Measurements from ENCODE around the gene MS4A12.
A peak's percentile ranks its signal among the peaks of the same experiment; 100 is the strongest.
"Not testable (repeated sequence)": the region's sequence is repeated elsewhere in the genome, so short reads cannot be mapped to it uniquely, and the experiment has no call there.

Gene MS4A12

DNA sequence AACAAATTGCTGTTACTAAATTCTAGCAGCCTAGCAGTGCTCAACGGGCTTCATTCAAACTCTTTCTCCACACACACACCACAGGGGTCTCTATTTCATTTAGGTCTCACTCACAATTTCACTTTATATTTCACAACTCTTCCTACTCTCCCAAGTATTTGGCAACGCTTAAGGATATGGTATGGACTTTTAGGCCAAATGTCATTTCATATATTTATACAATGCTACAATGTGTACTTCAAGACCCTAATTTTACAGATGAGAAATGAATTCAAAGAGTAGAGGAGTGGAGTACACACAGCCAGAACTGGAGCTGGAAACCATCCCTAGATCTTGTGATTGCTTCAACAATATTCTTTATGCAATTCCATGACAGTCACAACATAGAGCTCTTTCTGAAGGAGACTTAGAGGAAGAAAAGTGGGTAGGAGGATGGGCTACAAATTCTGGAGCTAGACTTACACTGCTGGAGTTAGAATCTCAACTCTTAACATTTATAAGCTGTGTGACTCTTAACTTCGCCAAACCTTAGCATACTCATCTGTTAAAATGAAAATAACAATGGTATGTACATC lies 20.2 kb downstream of the MS4A12 start:
- no peak for DNase-seq (ENCODE audit: low spot score)

DNA sequence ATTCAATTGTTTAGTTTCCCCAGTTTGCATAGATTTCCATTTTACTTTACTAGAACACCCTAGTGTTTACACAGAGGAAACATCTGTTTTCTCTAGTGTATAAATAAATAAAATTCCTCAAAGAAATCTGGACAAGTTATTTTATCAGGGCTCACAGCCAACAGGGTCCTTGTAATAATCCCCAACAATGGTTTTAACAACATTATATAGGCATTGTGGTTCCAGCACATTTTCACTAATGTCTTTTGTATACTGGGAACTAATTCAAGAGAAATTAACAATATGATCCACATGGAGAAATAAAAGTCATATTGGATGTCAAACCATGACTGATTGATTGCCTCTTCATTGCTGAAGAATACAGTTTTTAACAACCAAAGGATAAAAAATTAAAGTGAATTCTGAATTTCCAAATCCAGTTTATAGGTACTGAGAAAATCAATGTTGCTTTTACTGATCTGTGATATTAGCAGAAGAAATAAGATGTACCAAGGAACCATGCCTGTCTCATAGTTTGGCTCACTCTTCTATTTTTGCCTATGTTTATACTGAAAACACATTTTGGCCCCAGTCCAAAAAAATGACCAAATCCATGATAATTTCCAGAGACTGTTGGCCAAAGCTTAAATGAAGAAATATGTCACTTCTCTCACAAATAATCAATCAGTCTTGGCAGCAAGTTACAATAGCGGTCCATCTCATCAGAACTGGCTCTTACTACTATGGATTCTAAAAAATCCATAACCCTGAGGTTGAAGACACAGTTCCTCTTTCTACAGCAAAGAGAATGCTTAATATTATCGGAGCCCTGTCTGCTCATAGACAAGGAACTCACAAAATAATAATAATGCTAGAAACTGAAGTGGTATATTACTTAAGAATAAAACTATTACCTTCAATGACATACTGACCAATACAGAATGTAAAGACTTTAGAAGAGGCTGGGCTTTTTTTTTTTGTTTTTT lies 21.2 kb downstream of the MS4A12 start:
- no peak for DNase-seq (ENCODE audit: low spot score)

DNA sequence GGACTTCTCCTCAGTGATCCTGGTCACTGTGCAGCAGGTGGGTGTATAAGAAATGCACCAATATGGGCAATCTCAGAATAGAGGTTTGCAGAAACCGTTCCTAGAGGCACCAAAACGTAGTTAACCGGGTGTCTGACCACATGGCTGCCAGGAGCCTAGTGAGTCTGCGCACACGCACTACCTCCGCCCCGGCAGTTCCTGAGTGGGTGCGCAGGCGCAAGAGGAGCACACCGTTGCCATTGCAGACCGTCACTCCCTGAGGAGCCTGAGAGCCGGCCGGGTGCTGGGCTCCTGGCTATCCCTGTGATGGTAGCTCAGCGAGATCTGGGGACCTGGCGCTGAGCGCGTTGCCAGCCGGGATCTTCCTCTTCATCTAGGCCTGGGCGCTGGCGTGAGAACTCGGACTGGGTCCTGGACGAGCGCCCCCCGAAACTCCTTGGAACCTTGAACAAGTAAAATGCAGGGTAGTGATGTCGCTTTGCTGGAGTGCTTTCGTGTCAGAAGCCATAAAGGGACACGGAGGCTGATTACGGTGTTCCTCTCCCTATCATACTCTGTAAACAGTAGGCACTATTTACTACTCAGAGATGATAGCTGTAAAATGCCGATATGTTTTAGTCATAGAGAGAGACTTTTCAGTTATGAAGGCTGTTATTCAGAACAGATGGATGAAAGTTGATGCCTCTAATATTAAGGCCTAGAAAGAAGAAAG lies 22.7 kb downstream of the MS4A12 start, which contains the start of gene MS4A13:
TSS of gene MS4A13 (plus strand) at position 249 of the 712 bp plus-strand sequence. CDS start 2,692 bp downstream, outside the sequence.
- no peak for DNase-seq (ENCODE audit: low spot score)

DNA sequence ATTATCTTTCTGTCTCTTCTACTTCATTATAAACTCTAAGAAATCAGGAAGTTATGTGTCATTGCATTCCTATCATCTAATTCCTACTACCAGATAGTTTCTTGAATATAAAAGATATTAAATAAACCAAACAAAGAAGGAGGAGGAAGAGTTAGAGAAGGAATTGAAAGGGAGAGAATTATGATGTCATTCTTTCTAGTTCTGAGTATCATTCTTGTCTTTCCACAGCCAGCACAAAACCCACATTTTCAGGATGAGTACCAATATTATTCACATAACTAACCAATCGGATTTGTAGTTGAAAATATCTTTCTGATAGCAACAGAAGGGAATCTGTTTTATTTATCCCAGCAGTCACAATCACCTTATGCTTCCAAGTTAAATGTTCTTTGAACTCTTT lies 35.9 kb downstream of the MS4A12 start:
- no peak for DNase-seq (ENCODE audit: low spot score)

DNA sequence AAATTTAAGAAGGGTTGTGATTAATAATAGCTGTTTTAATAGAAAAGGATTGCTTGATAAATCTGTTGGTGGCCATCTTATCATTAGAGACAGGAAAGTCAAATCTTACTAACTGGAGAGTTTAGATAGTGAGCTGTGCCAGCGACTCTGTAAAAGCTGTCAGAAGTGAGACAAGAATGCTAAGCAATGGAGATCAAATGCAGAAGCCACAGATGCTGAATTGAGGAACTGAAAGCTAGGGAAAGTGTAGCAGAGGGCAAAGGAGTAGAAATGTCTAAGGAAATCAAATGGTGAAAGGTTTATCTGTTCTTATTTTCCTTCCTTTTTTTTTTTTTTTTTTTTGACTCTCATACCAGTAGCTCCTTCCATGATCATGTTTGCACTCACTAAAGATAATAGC lies 36.4 kb downstream of the MS4A12 start:
- peak; percentile 42 for DNase-seq (ENCODE audit: low spot score)

DNA sequence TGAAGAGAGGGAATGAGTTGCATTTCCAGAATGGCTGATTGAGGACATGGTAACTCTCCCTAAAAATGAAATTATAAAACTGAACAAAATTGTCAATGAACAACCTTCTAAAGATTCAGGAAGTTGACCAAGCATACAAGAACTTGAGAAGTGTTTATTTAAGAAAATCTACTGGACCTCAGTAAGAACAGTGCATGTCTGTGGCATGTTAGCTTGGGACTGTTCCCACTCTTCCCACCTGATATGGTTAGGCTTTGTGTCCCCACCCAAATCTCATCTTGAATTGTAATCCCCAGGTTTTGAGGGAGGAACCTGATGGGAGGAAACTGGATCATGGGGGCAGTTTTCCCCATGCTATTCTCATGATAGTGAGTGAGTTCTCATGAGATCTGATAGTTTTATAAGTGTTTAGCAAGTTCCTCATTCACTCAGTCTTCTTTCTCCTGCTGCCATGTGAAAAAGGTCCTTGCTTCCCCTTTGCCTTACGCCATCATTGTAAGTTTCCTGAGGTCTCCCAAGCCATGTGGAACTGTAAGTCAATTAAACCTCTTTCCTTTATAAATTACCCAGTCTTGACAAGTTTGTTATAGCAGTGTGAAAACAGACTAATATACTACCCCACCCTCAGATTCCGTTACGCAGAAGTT lies 38.0 kb downstream of the MS4A12 start:
- no peak for DNase-seq (ENCODE audit: low spot score)

DNA sequence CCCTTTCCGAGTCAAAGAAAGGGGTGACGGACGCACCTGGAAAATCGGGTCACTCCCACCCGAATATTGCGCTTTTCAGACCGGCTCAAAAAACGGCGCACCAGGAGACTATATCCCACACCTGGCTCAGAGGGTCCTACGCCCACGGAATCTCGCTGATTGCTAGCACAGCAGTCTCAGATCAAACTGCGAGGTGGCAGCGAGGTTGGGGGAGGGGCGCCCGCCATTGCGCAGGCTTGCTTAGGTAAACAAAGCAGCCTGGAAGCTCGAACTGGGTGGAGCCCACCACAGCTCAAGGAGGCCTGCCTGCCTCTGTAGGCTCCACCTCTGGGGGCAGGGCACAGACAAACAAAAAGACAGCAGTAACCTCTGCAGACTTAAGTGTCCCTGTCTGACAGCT lies 39.8 kb downstream of the MS4A12 start:
- DNase-seq (ENCODE audit: low spot score) = not testable (repeated sequence)

DNA sequence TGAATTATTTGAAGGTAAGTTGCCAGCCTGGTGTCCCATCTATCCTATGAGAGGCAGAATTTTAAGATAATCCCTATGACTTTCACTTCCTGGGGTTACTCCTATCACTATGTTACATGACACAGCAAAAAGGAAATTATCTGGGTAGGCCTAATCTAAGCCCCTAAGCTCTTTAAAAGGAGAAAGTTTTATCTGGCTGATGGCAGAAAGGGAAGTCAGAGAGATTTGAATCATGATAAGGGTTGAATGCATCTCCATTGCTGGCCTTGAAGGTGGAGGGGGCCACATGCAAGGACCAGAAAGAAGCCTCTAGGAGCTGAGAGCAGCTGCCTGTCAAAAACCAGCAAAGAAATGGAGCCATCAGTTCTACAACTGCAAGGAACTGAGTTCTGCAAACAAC lies 46.0 kb downstream of the MS4A12 start:
- not testable (repeated sequence) for DNase-seq (ENCODE audit: low spot score)

DNA sequence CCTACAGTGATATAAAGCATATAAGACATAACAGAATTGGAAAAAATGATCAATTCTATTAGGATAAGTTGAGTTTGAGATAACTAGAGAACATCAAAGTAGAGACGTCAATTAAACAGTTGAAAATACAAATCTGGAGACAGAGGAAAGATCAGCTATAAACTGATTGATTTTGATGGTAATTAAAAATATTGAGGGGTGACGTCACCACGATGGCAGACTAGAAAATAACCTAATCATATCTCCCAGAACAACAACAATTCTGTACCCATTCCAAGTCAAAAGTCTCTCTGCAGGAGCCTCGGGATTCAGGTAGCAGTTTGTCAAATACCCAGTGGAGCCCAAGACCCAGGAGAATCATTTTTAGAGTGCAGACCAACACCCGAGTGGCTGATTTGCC lies 51.5 kb downstream of the MS4A12 start:
- no peak for DNase-seq (ENCODE audit: low spot score)
